Aorta (tissue), 5 donors: Measurements from ENCODE around the gene ZNF646. TPM values are rescaled to one million over a fixed set of nuclear protein-coding genes. Genes with fewer than 3 reads are reported as not detected.
"Not testable (repeated sequence)": the region's sequence is repeated elsewhere in the genome, so short reads cannot be mapped to it uniquely, and the experiment has no call there.

Experiments used
- ATAC-seq: fragments of 200-7000 bp; cut with Tn5 transposase; one replicate; pipeline ENCODE4 v1.9.1; 2022; ENCODE audit warnings: moderate library complexity; ENCODE audit not compliant: low FRiP score
- DNase-seq, 2 donors: peaks; one replicate each; pipeline ENCODE4 v3.0.0-alpha.2; 2020
- H3K27ac ChIP-seq, 2 donors: one replicate each; pipeline ENCODE4 v1.5.1; 2013; ENCODE audit warnings: low read length in 2 of 2, mild to moderate bottlenecking in 2 of 2, moderate library complexity in 2 of 2, control low read depth in 1 of 2, inconsistent platforms in 1 of 2, low read depth in 1 of 2
- H3K27me3 ChIP-seq, 2 donors: one replicate each; pipeline ENCODE4 v1.6.1; 2013; ENCODE audit warnings: control low read depth in 1 of 2, low read length in 1 of 2, mild to moderate bottlenecking in 1 of 2, moderate library complexity in 1 of 2; ENCODE audit not compliant: insufficient read depth in 2 of 2, control insufficient read depth in 1 of 2
- H3K36me3 ChIP-seq, 2 donors: one replicate each; pipeline ENCODE4 v1.6.1; 2013; ENCODE audit warnings: control low read depth in 1 of 2, low read length in 1 of 2, mild to moderate bottlenecking in 1 of 2; ENCODE audit not compliant: insufficient read depth in 2 of 2, control insufficient read depth in 1 of 2
- H3K4me1 ChIP-seq, 2 donors: one replicate each; pipeline ENCODE4 v1.6.1; 2013; ENCODE audit warnings: low read length in 2 of 2, control low read depth in 1 of 2, mild to moderate bottlenecking in 1 of 2, moderate library complexity in 1 of 2; ENCODE audit not compliant: insufficient read depth in 2 of 2, control insufficient read depth in 1 of 2
- H3K4me3 ChIP-seq, 2 donors: one replicate each; pipeline ENCODE4 v1.5.1; 2013; ENCODE audit warnings: low read length in 2 of 2, control low read depth in 1 of 2, mild to moderate bottlenecking in 1 of 2
- H3K9me3 ChIP-seq: one replicate; pipeline ENCODE4 v1.6.1; 2013; ENCODE audit warnings: mild to moderate bottlenecking, low read length; ENCODE audit not compliant: control insufficient read depth
- WGBS, 2 donors: extraction: QIAGEN DNeasy Blood & Tissue Kit; methylation state at CpG; one replicate each; pipeline ENCODE4 v1.1.7; 2013; 5-methylcytosine and 5-hydroxymethylcytosine counted together
- intact Hi-C, 2 donors: fragments of 100-400 bp; cut with DNase I; formaldehyde crosslinking; loops; one replicate each; pipeline versions ENCODE4 v1.14.2 to v1.15.0; 2022
- polyA plus RNA-seq, 2 donors: library from polyadenylated mRNA; stranded (reverse); fragments of 200-250 nt; gene quantifications; one replicate each; pipeline ENCODE4 v1.2.3, GENCODE V29; 2013
- total RNA-seq, 2 donors: library from RNA; stranded (reverse); fragmentation: NEBNext Ultra II Directional; extraction: Animal tissue kit (Norgen Biotek cat#: 25700); gene quantifications; one replicate each; pipeline ENCODE4 v1.2.1, GENCODE V29; 2021
- donor health status: healthy with polysubstance abuse.
- donor health status: Bipolar disorder and iron deficiency.
- donor health status: DM: no; HTN: no; CAD: no.
- donor health status: DM: no; HTN: no; CAD: no.
- donor health status: DM: yes; HTN: yes; CAD: no.

ZNF646 gene
- total and polyA plus RNA-seq, 4 donors = 1.6 to 15.0 (median 8.6) TPM

DNA sequence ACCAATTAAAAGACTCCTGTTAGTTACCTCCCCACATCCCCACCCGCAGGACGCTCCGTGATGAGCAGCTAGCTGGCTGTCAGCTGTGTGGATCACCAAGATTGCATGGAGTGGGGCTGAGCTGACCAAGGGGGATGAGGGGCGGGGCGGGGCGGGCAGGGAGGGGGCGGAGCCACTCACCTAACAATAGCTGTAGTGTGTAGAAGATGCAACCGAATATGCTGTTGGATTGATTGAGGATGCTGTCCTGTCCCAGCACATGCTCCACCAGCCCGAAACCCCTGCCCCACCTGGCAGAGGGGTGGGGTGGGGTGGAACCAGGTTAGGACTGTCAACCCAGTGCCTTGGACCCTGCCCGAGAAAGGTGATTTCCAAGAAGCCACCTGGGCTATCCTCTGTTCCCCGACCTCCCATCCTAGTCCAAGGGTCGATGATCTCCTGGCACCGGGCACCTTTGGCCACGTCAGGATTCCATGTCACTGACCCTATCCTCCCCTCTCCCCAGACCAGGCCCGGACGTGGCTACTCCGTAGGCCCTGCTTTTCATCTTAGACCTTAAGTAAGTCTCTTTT is 19.0 kb downstream of the ZNF646 start:
- ATAC-seq (no peak), DNase-seq (no peak)
- no peaks in the 10 kb centered on the region for H3K36me3 ChIP-seq
- H3K4me3 ChIP-seq = no peak overlapping the region
- H3K27me3 ChIP-seq = no peaks in the 10 kb centered on the region
- 32 to 36% methylated on average over 17 of the region's 17 CpGs for WGBS, 2 donors
- H3K27ac ChIP-seq = no peak overlapping the region
- no peaks in the 10 kb centered on the region for H3K9me3 ChIP-seq
- intact Hi-C loops = loop anchor here in 1 of 2 donors (5.0 kb wide), 1 partner anchor 106 kb away; the partner anchor contains the start of gene HSD3B7
- H3K4me1 ChIP-seq = no peaks in the 10 kb centered on the region

DNA sequence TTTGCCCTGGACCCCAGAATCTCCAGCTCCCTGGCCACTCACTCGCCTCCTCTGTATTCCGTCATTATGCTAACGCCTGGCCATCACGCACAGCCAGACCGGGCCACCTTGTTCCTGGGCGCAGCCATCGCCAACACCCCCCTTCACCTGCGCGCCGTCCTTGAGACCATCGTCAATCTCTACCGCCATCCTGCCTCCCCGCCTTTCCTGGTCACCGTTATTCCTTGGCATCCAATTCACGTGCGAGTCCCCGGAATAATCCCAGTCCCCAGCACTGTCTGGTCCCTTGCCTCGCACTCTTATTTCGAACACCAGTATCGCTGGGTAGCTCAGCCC is 19.8 kb downstream of the ZNF646 start:
- Histone ChIP-seq H3K4me1 (no peaks in the 10 kb centered on the region), H3K9me3 (no peaks in the 10 kb centered on the region), H3K27ac (peak overlapping the region in 1 of 2 donors; percentile 69), H3K27me3 (no peaks in the 10 kb centered on the region), H3K36me3 (no peaks in the 10 kb centered on the region), H3K4me3 (peak overlapping the region; percentile 58 to 78)
- peak; percentile 63 to 75 for DNase-seq
- WGBS, 2 donors = 0% methylated on average over 20 of the region's 20 CpGs
- ATAC-seq = peak; percentile 62
- intact Hi-C loops = loop anchor here in 1 of 2 donors (1.0 to 5.0 kb wide), 2 partner anchors 48 to 107 kb away; partner anchors contain the start of gene HSD3B7

DNA sequence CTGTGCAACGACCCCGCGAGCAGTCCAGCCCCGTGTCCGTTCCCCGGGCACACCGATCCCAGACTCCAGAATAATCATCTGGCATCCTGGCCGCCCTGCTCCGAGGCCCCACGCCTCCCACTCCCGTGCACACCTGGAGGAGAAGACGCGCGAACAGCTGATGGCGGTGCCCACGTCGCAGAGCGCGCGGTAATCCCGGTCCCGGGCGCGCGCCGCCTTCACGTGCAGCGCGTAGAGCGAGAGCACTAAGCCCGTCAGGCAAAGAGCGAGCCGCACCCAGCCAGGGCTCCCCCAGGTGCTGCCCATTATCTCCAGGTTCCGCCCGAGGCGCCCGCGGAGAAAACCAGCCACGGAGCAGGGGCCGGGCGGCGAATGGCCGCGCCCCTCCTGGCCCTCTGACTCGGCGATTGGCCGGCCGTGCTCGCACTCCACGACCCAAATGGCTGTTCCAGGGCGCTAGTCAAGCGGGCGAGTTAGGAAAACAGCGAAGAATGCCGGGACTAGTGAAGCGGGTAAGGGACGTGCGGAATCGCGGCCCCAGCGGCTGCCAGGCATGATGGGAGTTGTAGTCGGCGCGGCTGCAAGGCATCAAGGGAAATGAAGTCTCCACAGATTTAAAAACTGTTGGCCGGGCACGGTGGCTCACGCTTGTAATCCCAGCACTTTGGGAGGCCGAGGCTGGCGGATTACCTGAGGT is 20.4 kb downstream of the ZNF646 start, which contains the start of gene VKORC1:
VKORC1 (minus strand) TSS at position 374 of the 697 bp plus-strand sequence; CDS start at position 306, 68 bp downstream.
- intact Hi-C loops = loop anchor here in 1 of 2 donors (1.0 to 5.0 kb wide), 2 partner anchors 48 to 107 kb away; partner anchors contain the start of gene HSD3B7
- peak; percentile 97 to 98 for DNase-seq
- Histone ChIP-seq H3K27me3 (no peaks in the 10 kb centered on the region), H3K4me3 (peak within 1 kb of the TSS; percentile 58 to 78), H3K36me3 (no peaks in the 10 kb centered on the region), H3K4me1 (no peaks in the 10 kb centered on the region), H3K9me3 (no peaks in the 10 kb centered on the region), H3K27ac (peak within 1 kb of the TSS in 1 of 2 donors; percentile 69)
- ATAC-seq = peak; percentile 95
- WGBS, 2 donors = 0 to 1% methylated on average over 68 to 69 of the region's 69 CpGs

DNA sequence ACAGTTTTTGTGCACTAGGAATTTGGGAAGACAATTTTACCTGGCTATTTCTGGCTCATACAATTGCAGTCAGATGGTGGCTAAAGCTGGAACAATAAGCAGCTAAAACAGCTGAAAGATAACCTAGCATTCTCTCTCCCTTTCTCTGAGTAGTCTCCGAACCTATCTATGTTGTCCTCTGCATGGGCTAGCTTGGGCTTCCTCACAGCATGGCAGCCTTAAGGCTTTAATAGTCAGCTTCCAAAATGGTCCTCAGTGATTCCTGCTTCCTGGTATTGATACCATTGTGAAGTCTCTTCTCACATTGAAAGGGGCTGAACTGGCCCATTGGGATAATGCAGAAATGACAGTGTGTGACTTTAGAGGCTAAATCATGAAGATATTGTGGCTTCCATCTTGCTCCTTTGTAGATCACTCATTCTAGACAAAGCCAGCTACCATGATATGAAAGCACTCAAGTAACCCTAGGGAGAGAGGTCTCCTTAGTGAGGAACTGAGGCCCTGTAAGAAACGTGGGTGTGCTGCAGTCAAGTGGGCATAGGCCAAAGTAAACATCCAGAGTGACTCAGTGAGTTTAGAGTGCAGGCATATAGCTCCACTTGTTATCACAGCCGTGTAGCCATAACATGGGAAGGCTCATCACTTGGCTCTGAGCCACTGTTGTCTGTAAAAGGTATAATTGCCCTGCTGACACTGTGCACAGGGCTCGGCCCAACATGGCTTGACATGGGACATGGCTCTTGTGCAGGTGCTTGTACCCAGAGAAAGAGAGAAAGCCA is 25.8 kb downstream of the ZNF646 start:
- intact Hi-C loops = no loop called here
- Histone ChIP-seq H3K27me3 (no peaks in the 10 kb centered on the region), H3K27ac (no peak overlapping the region), H3K4me3 (no peak overlapping the region), H3K36me3 (no peaks in the 10 kb centered on the region), H3K4me1 (no peaks in the 10 kb centered on the region), H3K9me3 (no peaks in the 10 kb centered on the region)
- WGBS, 2 donors = 47 to 50% methylated on average over 4 of the region's 4 CpGs
- no peak for ATAC-seq
- DNase-seq = no peak

DNA sequence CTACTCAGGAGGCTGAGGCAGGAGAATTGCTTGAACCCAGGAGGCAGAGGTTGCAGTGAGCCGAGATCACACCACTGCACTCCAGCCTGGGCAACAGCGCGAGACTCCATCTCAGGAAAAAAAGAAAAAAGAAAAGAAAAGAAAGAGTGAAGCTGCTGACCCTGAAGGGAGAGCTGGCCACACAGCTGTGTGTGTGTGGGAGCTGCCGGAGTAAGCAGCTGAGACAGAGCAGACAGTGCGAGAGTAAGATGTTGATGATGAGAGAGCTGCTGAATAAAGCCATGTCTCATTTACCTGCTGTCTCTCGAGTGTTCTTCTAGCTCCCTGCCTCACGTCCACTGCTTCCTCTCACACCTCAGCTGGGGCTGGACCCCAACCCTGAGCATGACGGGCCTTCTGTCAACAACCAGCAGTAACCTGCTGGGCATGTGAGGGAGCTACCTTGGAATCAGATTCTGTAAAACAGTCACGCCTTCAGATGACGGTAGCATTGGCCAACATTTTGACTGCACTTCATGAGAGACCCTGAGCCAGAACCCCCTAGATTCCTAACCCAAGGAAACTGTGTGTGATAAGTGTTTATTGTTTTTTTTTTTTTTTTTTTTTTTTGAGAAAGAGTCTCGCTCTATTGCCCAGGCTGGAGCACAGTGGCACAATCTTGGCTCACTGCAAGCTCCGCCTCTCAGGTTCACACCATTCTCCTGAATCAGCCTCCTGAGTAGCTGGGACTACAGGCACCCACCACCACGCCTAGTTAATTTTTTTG is 26.8 kb downstream of the ZNF646 start:
- H3K4me3 ChIP-seq, ATAC-seq, H3K27ac ChIP-seq, H3K36me3 ChIP-seq, H3K4me1 ChIP-seq, DNase-seq, H3K27me3 ChIP-seq, intact Hi-C loops, H3K9me3 ChIP-seq: not testable (repeated sequence)
- whole genome bisulfite sequencing, 2 donors = 81% methylated on average over 12 to 13 of the region's 13 CpGs

DNA sequence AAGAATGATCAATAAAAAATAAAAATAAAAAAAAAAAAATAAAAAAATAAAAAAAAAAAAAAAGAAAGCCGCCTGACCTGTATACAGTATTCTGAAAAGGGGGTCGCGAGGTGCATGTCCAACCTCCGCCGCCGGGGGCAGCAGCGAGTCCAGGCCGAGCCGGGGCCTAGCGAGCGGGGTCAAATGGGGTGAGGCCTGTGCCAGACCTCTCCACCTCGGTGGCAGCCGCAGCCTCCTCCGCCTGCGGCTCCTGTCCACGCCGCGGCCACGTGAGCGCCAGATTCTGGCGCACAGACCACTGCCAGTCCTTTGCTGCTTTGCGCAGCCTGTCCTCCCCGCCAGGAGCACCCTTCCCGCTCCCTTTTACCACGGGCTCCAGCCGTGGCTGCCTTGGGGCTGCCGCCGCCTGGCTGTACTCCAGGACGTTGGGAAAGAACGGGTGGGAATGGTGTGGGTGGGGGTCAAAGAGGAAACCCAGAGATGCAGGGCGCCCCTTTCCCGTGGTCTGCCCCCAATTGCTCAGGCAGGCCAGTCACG is 31.5 kb downstream of the ZNF646 start:
- Histone ChIP-seq H3K9me3 (no peaks in the 10 kb centered on the region), H3K27me3 (no peaks in the 10 kb centered on the region), H3K27ac (no peak overlapping the region), H3K4me1 (no peaks in the 10 kb centered on the region), H3K4me3 (no peak overlapping the region), H3K36me3 (no peaks in the 10 kb centered on the region)
- intact Hi-C loops = loop anchor here in 1 of 2 donors (5.0 kb wide), 1 partner anchor 37 kb away; no protein-coding TSS in a partner anchor
- ATAC-seq (peak; percentile 90), DNase-seq (peak; percentile 91 to 95)
- 10 to 12% methylated on average over 31 to 33 of the region's 33 CpGs for WGBS, 2 donors

DNA sequence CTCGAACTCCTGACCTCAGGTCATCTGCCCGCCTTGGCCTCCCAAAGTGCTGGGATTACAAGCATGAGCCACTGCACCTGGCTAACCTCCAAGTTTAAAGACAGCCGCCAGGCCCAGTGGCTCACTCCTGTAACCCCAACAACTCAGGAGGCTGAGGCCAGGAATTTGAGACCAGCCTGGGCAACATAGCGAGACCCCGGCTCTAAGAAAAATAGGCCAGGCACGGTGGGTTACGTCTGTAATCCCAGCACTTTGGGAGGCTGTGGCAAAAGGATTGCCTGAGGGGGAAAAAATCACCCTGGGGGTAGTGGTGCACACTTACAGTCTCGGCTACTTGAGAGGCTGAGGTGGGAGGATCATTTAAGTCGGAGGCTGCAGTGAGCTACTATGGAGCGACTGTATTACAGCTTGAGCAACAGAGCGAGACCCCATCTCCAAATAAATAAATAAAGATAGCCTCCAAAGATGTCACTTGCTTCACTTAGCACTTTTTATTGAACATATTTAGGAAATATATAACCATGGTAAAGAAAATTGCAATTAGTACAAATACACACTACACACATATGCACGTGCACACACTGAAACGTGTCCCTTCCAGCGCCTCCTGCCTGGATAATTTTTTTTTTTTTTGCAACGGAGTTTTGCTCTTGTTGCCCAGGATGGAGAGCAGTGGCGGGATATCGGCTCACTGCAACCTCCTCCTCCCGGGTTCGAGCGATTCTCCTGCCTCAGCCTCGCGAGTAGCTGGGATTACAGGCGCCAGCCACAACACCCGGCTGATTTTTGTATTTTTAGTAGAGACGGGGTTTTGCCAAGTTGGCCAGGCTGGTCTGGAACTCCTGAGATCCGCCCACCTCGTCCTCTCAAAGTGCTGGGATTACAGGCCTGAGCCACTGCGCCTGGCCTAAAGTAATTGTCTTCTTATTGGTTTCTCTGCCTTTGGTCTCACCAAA is 32.6 kb downstream of the ZNF646 start:
- intact Hi-C loops = loop anchor here in 1 of 2 donors (5.0 kb wide), 1 partner anchor 36 kb away; no protein-coding TSS in a partner anchor
- DNase-seq (no peak), ATAC-seq (no peak)
- Histone ChIP-seq H3K36me3 (no peaks in the 10 kb centered on the region), H3K27me3 (no peaks in the 10 kb centered on the region), H3K9me3 (no peaks in the 10 kb centered on the region), H3K4me1 (no peaks in the 10 kb centered on the region), H3K4me3 (no peak overlapping the region), H3K27ac (no peak overlapping the region)
- 86% methylated on average over 28 of the region's 28 CpGs for WGBS, 2 donors
